Measurements from ENCODE around the gene ZC3H12C.

ZC3H12C gene

DNA sequence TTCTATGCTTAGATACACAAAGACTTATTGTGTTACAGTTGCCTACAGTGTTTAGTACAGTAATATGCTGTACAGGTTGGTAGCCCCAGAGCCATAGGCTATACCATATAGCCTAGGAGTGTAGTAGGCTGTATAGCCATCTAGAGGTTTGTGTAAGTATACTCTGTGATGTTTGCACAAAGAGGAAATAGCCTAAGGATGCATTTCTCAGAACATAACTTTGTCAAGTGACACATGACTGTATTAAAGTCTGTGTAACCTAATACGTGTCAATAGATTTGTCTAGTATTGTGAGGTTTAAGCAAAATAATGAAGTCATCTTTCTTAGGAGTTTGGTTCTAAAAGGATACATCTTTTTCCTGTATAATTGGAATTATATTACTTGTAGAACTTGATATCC is 5.5 kb downstream of the ZC3H12C start:
- peak in 1 of 5 experiments; percentile 72 for DNase-seq

GRCh38 chr11:110100476-110101240 is 7.5 kb downstream of the ZC3H12C start:
- DNase-seq: no peak

DNA sequence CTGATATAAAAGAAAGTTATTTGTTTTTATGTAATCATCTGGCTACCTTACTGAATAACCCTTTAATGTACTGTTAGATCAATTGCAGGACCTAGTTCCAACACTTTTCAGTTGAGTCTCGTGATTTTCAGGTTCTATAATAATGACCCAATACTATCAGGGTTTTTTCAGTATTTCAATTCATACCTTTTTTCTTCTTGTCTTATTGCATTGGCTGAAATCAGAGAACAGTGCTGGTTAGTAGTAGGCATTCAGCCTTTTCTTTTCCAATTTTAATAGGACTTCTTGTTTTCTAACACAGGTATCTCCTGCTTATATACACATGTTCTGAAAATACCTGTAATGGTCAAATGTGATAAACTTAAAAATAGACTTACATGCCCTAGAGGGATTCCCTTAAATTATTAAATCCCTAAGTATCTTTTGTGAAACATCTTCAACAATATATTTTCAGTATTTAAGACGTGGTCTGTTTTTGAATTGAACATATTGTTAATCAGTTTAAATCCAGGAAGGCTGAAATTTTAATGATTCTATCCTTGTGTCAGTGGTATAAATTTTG is 13.6 kb downstream of the ZC3H12C start:
- DNase-seq: no peak

GRCh38 chr11:110110854-110111253 is 17.7 kb downstream of the ZC3H12C start:
- DNase-seq: no peak

- no peak for DNase-seq
These were observed 19.3 kb downstream of the ZC3H12C start for GRCh38 chr11:110112457-110112856.

- no peak for DNase-seq
These were observed 20.3 kb downstream of the ZC3H12C start for GRCh38 chr11:110113505-110113904.

DNA sequence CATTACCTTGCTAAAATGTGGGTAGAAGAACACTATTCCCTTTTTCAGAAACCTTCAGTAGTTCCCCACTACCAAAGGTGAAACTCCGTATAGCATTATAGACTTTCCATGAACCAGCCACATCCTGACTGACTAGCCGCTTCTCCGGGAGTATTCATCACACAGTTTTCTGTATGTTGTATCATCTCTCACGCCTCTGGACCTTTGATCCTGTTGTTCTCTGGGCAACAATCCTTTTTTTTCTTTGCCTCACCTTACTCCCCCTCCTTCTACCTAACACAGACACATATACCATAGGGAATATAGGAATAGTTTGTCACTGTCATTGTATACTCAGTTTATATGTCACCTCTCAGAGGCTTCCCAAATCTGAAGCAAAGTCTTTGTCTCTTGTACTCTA is 20.8 kb downstream of the ZC3H12C start:
- DNase-seq: no peak

DNA sequence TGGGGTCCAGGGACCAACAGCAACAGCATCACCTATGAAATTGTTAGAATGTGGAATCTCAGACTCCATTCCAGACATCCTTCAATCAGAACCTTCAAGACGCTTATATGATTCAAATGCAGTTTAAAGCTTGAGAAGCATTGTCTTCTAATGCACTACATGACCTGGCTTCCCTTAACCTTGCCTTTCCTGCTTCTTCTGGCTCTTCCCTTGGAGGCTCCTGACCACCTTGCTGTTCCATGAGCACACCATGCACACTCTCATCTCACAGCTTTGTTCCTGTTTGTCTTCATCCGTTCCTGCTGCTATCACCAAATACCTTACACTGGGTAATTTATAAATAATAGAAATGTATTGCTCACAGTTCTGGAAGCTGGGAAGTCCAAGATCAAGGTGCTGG is 26.1 kb downstream of the ZC3H12C start:
- DNase-seq: no peak

- no peak for DNase-seq
These were observed 28.0 kb downstream of the ZC3H12C start for GRCh38 chr11:110121204-110121603.

DNA sequence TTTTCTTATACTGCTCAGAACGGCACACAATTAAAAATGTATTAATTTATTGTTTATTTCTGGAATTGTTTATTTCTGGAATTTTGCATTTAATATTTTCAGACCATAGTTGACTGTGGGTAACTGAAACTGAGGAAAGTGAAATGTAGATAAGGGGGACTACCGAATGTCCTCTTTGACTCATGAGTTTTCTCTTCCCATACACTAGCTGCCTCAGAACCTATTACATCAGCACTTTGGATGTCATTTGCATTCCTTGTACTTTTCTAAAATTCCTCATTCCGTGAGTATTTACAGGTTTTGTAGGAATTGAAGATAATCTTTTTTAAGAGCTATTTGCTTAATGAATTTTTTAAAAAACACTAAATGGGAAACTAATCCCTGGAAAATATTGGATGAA is 29.8 kb downstream of the ZC3H12C start:
- DNase-seq: no peak

DNA sequence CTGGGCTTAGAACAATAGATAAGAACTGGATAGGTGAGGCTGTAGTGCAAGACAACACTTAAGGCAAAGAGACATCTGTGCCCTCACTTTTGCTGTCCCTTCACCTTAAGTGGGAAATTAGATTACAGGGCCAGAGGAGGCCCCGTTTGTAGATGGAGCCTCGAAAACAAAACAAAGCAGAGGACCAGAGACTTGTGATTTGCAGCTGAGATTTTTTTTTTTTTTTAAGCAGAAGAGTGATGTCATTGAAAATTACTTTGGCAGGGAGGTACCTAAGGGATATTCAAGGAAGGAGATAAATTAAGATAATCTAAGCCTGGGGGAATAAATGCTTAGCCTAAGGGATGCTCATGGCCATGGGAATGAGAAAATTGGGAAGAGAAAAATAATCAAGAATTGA is 31.4 kb downstream of the ZC3H12C start:
- no peak for DNase-seq

DNA sequence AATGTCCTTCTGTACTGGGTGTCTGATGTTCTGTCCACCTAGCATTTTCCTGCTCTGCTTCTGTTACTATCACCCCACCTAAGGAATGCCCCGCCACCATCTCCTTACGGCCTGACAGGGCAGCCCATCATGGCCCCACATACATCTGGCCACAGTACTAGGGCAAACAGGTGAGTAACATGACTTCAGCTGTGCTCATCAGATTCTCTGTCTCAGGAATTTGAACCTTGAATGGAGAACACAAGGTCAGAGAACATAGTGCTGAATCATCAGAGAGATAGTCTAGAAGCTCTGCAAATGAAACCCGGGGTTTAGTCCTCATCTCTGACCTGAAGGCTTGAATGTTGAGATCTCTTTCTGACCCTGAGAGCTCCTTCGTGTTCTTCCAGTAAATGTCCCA is 32.4 kb downstream of the ZC3H12C start:
- DNase-seq: no peak

DNA sequence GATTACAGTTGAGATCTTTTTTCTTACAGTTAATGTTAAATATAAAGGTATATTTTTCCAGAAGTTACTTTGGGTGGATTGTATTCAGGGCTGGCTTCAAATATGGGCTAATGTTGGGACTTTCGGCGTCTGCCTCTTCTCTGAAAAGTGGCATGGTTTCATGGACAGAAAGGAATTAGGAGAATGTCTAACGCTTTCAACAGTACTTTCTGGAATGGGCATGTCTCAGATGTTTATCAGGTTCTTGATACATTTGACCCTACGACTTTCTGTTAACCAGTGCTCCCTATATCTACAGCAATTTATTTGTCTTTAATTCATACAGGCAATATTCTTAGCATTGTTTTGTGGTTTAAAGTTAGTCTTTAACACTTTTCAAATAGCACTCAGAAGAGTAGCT is 33.7 kb downstream of the ZC3H12C start:
- no peak for DNase-seq

DNA sequence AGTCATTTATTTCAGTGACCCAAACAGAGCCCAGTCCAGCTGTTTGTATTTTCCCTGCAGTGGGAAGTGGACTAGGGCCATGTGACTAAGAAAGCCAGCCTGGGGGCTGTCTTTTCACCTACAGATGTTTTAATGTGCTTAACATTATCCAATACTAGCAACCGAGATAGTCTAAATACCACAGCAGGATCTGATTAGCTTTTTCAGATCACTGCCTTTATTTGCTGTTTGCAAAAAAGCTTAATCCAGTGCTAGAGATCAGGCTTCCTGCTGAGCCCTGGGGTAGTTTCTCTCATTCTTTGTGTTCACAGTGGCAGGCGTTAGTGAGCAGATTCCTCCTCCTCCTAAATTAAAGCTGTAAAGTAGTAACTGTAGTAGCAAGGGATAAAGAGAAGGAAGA is 35.0 kb downstream of the ZC3H12C start:
- no peak for DNase-seq

- DNase-seq: no peak
These were observed 37.5 kb downstream of the ZC3H12C start for GRCh38 chr11:110130642-110131238.

- no peak for DNase-seq
These were observed 38.4 kb downstream of the ZC3H12C start for GRCh38 chr11:110131386-110132123.

DNA sequence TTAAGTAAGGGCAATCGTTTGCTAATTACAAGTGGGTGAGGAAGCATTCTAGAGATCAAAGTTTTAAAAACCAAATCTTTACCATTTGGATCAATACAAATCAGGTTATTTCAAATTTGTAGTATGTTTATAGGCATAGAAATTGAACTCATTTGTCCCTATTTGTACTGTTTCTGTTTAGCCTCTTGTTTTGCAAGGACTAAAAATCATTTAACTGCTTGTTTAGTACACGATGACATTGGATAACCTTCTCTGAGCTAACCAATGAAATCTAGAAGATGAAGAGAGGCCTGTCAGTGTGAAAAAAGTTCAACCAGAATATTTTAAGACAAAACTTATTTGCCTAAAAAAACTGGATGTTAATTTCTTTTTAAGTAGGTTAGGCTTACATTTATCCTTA is 40.0 kb downstream of the ZC3H12C start:
- DNase-seq: no peak

DNA sequence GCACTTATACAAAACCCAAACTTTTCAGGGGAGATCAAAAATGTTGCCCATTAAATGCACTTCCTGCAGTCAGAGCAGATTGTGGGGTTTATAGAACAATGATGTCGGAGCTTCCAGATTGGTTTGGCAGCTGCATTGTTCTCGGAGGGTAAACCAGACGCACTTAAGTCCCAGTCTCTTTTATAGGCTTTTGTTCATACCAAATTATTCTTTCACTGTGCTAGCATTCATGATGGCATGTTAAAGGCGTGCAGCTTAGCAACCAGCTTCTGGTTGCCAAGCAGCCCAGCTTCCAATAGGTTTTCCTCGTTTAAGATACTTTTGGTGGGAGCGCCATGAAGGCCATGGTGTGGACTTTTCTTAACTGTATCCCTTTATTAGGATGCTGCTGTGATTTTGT is 40.9 kb downstream of the ZC3H12C start:
- DNase-seq: no peak

- DNase-seq: no peak
These were observed 48.6 kb downstream of the ZC3H12C start for GRCh38 chr11:110141812-110142211.

DNA sequence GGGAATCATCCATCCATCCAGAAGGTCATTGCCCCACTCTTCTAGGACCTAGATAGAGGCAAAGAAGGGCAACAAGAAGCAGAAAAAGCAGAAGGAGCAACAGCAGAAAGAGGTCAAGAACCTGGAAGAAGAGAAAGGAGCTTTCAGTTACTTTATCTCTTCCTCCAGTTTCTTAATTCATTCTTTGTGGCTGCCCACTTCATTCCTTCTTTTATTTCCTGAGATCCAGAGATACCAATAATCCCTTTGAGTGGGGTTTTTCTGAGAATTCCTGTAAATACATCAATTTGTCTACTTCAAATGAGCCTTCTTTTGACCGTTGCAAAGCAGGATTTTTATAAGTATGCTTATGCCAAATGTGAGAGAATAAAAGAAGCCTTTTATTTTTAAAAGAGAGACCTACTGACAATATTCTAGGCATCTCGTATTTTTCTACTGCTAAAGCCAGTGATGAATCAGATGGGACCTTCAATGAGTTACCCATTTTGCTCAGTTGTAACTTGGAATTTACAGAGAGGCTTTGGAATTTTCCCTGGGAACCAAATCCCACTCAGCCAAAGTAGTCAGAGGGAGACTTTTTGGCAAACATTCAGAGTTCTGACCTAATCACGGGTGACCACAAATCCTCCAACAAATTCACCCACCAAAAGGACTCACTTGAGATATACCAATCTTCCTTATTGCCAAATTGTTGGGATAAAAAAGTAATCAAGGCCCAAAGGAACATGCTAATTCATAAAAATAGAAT is 54.9 kb downstream of the ZC3H12C start:
- DNase-seq: no peak

DNA sequence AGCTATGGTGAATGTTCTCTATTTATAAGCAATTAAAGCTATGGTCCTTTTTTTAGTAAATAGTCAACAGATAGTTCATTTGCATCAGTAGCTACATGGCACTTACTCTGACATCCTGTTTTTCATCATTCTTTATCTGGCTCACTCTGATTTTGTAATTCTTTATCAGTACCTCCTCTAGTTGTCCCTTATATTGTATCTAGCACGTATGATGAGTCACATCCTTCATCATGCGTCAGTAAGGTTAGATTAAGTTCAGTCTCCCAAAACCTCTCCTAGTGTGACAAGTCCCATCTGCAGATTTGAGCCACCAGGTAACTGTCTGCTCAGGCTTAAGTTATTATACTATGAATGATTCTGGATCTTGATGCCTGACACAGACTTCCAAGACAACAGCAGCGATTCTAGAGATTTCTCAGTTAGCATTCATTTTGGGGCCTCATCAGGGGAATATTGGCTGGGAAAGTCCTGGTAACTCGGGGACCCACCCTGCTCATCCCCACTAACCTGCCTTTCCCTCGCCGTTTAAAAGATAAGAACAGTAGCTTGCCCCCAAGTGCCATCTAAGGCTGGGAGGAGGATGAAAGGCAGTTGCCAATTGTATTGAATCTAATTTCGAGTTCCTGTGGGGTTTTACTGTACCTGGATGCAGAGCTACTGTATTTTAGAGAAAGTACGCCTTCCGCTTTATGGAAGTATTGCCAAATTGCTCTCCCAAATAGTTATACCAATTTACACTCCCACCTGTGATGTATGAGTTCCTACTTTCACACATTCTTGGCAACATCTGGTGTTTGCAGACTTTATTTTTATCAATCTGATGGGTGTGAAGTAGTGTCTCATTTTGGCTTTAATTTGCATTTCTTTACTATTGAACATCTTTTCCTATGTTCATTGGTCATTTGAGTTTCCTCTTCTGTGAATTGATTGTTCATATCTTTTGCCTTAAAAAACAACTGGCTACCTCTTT is 55.9 kb downstream of the ZC3H12C start:
- DNase-seq: peak in 1 of 5 experiments; percentile 70

GRCh38 chr11:110152199-110152598 is 59.0 kb downstream of the ZC3H12C start:
- DNase-seq: no peak

Measured in T-helper 2 cell (primary cell).